Caco-2 (cell line): ENCODE data around the gene IGSF23. TPM values are rescaled to one million over a fixed set of nuclear protein-coding genes. Genes with fewer than 3 reads are reported as not detected.

Experiments
- BruUV-seq: library from RNA; stranded (reverse); fragments of 400-500 nt; replicated peaks from 2 replicates; lab custom pipeline; 2021; lab: Mats Ljungman, UMichigan
- CTCF ChIA-PET: fragments of 300-600 bp; sonication (Branson Sonifier 250); formaldehyde crosslinking; loops from one replicate; lab custom pipeline; 2022; ENCODE audit warnings: antibody characterized with exemption; lab: Charles Lee
- POLR2A ChIA-PET: fragments of 300-600 bp; sonication (Branson Sonifier 250); formaldehyde crosslinking; loops from one replicate; lab custom pipeline; 2022; ENCODE audit warnings: antibody characterized with exemption; lab: Charles Lee
- DNase-seq, 2 experiments: peaks; one replicate each; pipeline versions ENCODE4 v3.0.0 to v3.0.0-alpha.2; 2020 to 2022
- H3K27me3 ChIP-seq: replicated peaks from 2 replicates; pipeline ENCODE4 v1.6.0; 2011; ENCODE audit warnings: low read length; ENCODE audit not compliant: control insufficient read depth, insufficient read depth
- H3K36me3 ChIP-seq: 2 replicates; pipeline ENCODE4 v1.5.1; 2011; ENCODE audit warnings: low read length; ENCODE audit not compliant: control insufficient read depth, insufficient read depth
- H3K4me1 ChIP-seq: fragments of 250-450 bp; sonication (Bioruptor Pico); 2 replicates; pipeline ENCODE4 v1.5.1; 2020; ENCODE audit warnings: mild to moderate bottlenecking
- H3K4me3 ChIP-seq: 2 replicates; pipeline ENCODE4 v1.5.1; 2011; ENCODE audit warnings: low read depth, mild to moderate bottlenecking, control low read depth, low read length
- H3K9me3 ChIP-seq: fragments of 250-450 bp; sonication (Bioruptor Pico); 2 replicates; pipeline ENCODE4 v1.5.1; 2020; ENCODE audit warnings: mild to moderate bottlenecking, moderate library complexity
- H3K27ac Mint-ChIP-seq: one replicate; pipeline ENCODE4 v1.8.0; 2022; ENCODE audit warnings: mixed read lengths; ENCODE audit not compliant: unreplicated experiment
- H3K27me3 Mint-ChIP-seq: one replicate; pipeline ENCODE4 v1.8.0; 2022; ENCODE audit warnings: mixed read lengths; ENCODE audit not compliant: insufficient read depth, unreplicated experiment
- H3K36me3 Mint-ChIP-seq: one replicate; pipeline ENCODE4 v1.8.0; 2022; ENCODE audit warnings: mild to moderate bottlenecking, mixed read lengths; ENCODE audit not compliant: insufficient read depth, unreplicated experiment
- H3K4me1 Mint-ChIP-seq: one replicate; pipeline ENCODE4 v1.8.0; 2022; ENCODE audit warnings: low read depth, mixed read lengths; ENCODE audit not compliant: unreplicated experiment
- H3K4me3 Mint-ChIP-seq: one replicate; pipeline ENCODE4 v1.8.0; 2022; ENCODE audit warnings: mild to moderate bottlenecking, moderate library complexity, mixed read lengths; ENCODE audit not compliant: unreplicated experiment
- H3K9me3 Mint-ChIP-seq: one replicate; pipeline ENCODE4 v1.8.0; 2022; ENCODE audit warnings: mixed read lengths; ENCODE audit not compliant: unreplicated experiment
- intact Hi-C: fragments of 100-400 bp; cut with micrococcal nuclease; formaldehyde crosslinking; loops from one replicate; pipeline ENCODE4 v1.10.0; 2022; ENCODE audit not compliant: unreplicated experiment
- total RNA-seq: library from RNA; stranded (reverse); gene quantifications from 2 replicates; pipeline ENCODE4 v1.2.3, GENCODE V29; 2022
- TF ChIP-seq, protein P1 (sequence below), 2 experiments: fragments of 200-600 bp in 1 of 2; IDR thresholded peaks; 1 replicate in 1 of 2; 2 replicates in 1 of 2; pipeline versions ENCODE4 v1.5.1 to v1.8.0; 2011 to 2022; ENCODE audit warnings: antibody characterized with exemption in 1 of 2, control low read depth in 1 of 2, inconsistent platforms in 1 of 2, low read depth in 1 of 2, low read length in 1 of 2, mild to moderate bottlenecking in 1 of 2, moderate library complexity in 1 of 2; ENCODE audit not compliant: insufficient read depth in 1 of 2, severe bottlenecking in 1 of 2, unreplicated experiment in 1 of 2

The IGSF23 gene
- total RNA-seq, 1 experiment from 2014 or later: 3.9 TPM

DNA sequence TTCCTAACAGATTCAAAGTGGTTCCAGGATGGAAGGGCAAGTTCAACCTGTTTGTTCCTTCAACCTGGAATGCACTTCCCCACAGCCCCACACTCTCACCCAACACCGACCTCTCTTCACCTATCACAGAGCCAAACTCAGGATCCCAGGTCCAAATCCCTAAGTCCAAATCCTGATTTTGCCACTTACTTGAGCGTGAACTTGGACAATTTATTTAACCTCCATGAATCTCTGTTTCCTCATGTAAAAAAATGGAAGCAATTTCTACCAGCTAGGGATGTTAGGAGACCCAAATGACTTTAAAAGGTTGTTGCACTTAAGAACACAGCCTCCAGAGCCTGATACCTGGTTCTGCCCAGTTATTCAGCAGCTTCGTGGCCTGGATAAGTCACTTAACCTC is 5.4 kb upstream of the IGSF23 start:
- H3K36me3 ChIP-seq: no peaks in the 10 kb centered on the region
- H3K4me1 ChIP-seq: peaks cover 41% of the 10 kb centered on the region
- H3K27me3 Mint-ChIP-seq: no peaks in the 10 kb centered on the region
- H3K9me3 Mint-ChIP-seq: no peaks in the 10 kb centered on the region
- no TSS peak for BruUV-seq
- no peak for DNase-seq
- H3K9me3 ChIP-seq: no peaks in the 10 kb centered on the region
- no peak overlapping the region for H3K4me3 ChIP-seq
- H3K27ac Mint-ChIP-seq: no peak overlapping the region
- H3K4me1 Mint-ChIP-seq: peaks cover 37% of the 10 kb centered on the region
- CTCF ChIA-PET: no interaction called here
- no peaks in the 10 kb centered on the region for H3K27me3 ChIP-seq
- H3K36me3 Mint-ChIP-seq: no peaks in the 10 kb centered on the region
- TF ChIP-seq, protein P1, sequence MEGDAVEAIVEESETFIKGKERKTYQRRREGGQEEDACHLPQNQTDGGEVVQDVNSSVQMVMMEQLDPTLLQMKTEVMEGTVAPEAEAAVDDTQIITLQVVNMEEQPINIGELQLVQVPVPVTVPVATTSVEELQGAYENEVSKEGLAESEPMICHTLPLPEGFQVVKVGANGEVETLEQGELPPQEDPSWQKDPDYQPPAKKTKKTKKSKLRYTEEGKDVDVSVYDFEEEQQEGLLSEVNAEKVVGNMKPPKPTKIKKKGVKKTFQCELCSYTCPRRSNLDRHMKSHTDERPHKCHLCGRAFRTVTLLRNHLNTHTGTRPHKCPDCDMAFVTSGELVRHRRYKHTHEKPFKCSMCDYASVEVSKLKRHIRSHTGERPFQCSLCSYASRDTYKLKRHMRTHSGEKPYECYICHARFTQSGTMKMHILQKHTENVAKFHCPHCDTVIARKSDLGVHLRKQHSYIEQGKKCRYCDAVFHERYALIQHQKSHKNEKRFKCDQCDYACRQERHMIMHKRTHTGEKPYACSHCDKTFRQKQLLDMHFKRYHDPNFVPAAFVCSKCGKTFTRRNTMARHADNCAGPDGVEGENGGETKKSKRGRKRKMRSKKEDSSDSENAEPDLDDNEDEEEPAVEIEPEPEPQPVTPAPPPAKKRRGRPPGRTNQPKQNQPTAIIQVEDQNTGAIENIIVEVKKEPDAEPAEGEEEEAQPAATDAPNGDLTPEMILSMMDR (IDR thresholded peaks at IDR 0.05; ENCODE audit: insufficient read depth in 1 of 2, low read depth in 1 of 2, low read length in 1 of 2, severe bottlenecking in 1 of 2, unreplicated experiment in 1 of 2): no peak
- no peak overlapping the region for H3K4me3 Mint-ChIP-seq
- POLR2A ChIA-PET: no interaction called here
- intact Hi-C loops: no loop called here

DNA sequence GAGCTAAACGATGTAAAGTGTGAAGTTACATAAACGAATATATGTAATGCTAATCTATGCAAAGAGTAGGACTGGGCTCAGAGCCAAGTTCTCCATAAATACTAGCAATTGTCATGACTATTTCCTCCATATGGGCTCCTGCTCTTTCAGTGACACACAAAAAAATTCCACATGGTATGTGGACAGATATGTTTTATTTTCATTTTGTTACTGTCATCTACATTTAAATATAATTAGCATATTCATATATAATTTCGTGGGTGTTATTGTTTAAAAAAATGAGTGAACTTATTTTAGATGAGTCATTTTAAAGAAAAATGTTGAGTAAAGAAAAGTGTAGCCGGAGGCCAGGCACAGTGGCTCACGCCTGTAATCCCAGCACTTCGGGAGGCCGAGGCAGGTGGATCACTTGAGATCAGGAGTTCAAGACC is 5.0 kb upstream of the IGSF23 start:
- TF ChIP-seq, protein P1 (IDR thresholded peaks at IDR 0.05; ENCODE audit: insufficient read depth in 1 of 2, low read depth in 1 of 2, low read length in 1 of 2, severe bottlenecking in 1 of 2, unreplicated experiment in 1 of 2): no peak
- Mint-ChIP-seq H3K4me3 (no peak overlapping the region), H3K9me3 (no peaks in the 10 kb centered on the region), H3K4me1 (peaks cover 41% of the 10 kb centered on the region), H3K36me3 (no peaks in the 10 kb centered on the region), H3K27ac (no peak overlapping the region), H3K27me3 (no peaks in the 10 kb centered on the region)
- DNase-seq: no peak
- ChIA-PET POLR2A (no interaction called here), CTCF (no interaction called here)
- Histone ChIP-seq H3K27me3 (no peaks in the 10 kb centered on the region), H3K4me3 (no peak overlapping the region), H3K36me3 (no peaks in the 10 kb centered on the region), H3K9me3 (no peaks in the 10 kb centered on the region), H3K4me1 (peaks cover 41% of the 10 kb centered on the region)
- no TSS peak for BruUV-seq
- intact Hi-C loops: no loop called here

DNA sequence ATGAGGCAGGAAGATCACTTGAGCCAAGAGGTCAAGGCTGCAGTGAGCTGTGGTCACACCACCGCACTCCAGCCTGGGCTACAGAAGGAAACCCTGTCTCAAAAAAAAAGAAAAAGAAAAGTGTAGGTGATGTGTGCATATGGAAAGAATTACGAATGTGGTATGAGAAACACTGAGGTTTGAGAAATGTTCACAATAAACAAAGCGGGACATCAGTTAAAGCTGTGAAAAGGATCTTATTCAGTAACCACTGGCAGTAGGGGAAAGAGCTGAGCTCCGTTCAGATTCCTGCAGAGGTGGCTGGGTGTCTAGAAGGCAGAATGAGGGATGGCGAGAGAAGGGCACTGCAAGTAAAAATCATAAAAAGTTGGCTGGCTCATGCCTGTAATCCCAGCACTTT is 4.1 kb upstream of the IGSF23 start:
- TF ChIP-seq, protein P1 (IDR thresholded peaks at IDR 0.05; ENCODE audit: insufficient read depth in 1 of 2, low read depth in 1 of 2, low read length in 1 of 2, severe bottlenecking in 1 of 2, unreplicated experiment in 1 of 2): no peak
- Mint-ChIP-seq H3K4me3 (no peak overlapping the region), H3K4me1 (peaks cover 46% of the 10 kb centered on the region), H3K36me3 (no peaks in the 10 kb centered on the region), H3K9me3 (no peaks in the 10 kb centered on the region), H3K27me3 (no peaks in the 10 kb centered on the region), H3K27ac (no peak overlapping the region)
- intact Hi-C loops: no loop called here
- H3K4me1 ChIP-seq: peaks cover 41% of the 10 kb centered on the region
- POLR2A ChIA-PET: no interaction called here
- CTCF ChIA-PET: no interaction called here
- no peaks in the 10 kb centered on the region for H3K36me3 ChIP-seq
- no peak for DNase-seq
- H3K4me3 ChIP-seq: no peak overlapping the region
- H3K9me3 ChIP-seq: no peaks in the 10 kb centered on the region
- H3K27me3 ChIP-seq: no peaks in the 10 kb centered on the region
- no TSS peak for BruUV-seq
